HepG2 (cell line): ENCODE measurements around the gene AKNA. TPM values are rescaled to one million over a fixed set of nuclear protein-coding genes. Genes with fewer than 3 reads are reported as not detected.

Experiments
- ADNP ChIP-seq: sonication (generic); formaldehyde crosslinking; IDR thresholded peaks from 2 replicates; pipeline ENCODE4 v1.4.0; 2020; ENCODE audit warnings: missing genetic modification reagents
- GFI1 ChIP-seq: sonication (generic); formaldehyde crosslinking; IDR thresholded peaks from 2 replicates; pipeline ENCODE4 v1.5.0; 2020; ENCODE audit warnings: missing genetic modification reagents, mild to moderate bottlenecking, borderline replicate concordance
- JUND ChIP-seq: sonication (generic); formaldehyde crosslinking; IDR thresholded peaks from 2 replicates; pipeline ENCODE4 v1.8.0; 2022; ENCODE audit warnings: mild to moderate bottlenecking, missing genetic modification reagents
- RCOR2 ChIP-seq: IDR thresholded peaks from 2 replicates; pipeline ENCODE4 v1.6.1; 2016; ENCODE audit warnings: missing biosample characterization, missing genetic modification reagents
- RNF2 ChIP-seq: fragments of 450-650 bp; conservative IDR thresholded peaks from 2 replicates; pipeline ENCODE4 v1.6.1; 2016; ENCODE audit warnings: low read depth
- XRCC5 ChIP-seq: fragments of 200-400 bp; formaldehyde crosslinking; optimal IDR thresholded peaks from 2 replicates; pipeline ENCODE3; 2017; ENCODE audit warnings: mild to moderate bottlenecking, low read length
- ZFP36L1 ChIP-seq: sonication (generic); formaldehyde crosslinking; IDR thresholded peaks from 2 replicates; pipeline ENCODE4 v1.8.0; 2022; ENCODE audit warnings: mild to moderate bottlenecking, missing genetic modification reagents, moderate library complexity
- ZNF501 ChIP-seq: sonication (generic); formaldehyde crosslinking; IDR thresholded peaks from 2 replicates; pipeline ENCODE4 v1.5.1; 2020; ENCODE audit warnings: mild to moderate bottlenecking, moderate library complexity, missing genetic modification reagents
- ZNF652 ChIP-seq: IDR thresholded peaks from 2 replicates; pipeline ENCODE4 v1.6.1; 2016; ENCODE audit warnings: low read depth, borderline replicate concordance
- ZNF768 ChIP-seq: sonication (generic); formaldehyde crosslinking; IDR thresholded peaks from 2 replicates; pipeline ENCODE4 v1.4.0; 2020; ENCODE audit warnings: missing genetic modification reagents
- ZNF883 ChIP-seq: sonication (generic); formaldehyde crosslinking; IDR thresholded peaks from 2 replicates; pipeline ENCODE4 v1.5.1; 2020; ENCODE audit warnings: mild to moderate bottlenecking, missing genetic modification reagents; ENCODE audit errors: not compliant biosample characterization
- ZSCAN20 ChIP-seq: sonication (generic); formaldehyde crosslinking; IDR thresholded peaks from 2 replicates; pipeline ENCODE4 v1.4.0; 2020; ENCODE audit warnings: missing genetic modification reagents, mild to moderate bottlenecking, borderline replicate concordance
- ZSCAN25 ChIP-seq: sonication (generic); formaldehyde crosslinking; IDR thresholded peaks from 2 replicates; pipeline ENCODE4 v1.8.0; 2022; ENCODE audit warnings: mild to moderate bottlenecking, missing genetic modification reagents
- polyA plus RNA-seq, 8 experiments: library from polyadenylated mRNA; depleted of rRNA in 3 of 8; stranded (reverse) in 7 of 8; unstranded in 1 of 8; fragments of >200 nt; fragmentation: Illumina TruSeq in 4 of 8; extraction: Trizol in 4 of 8; gene quantifications; 2 replicates each; pipeline versions ENCODE4 v1.2.1 to v1.2.3, GENCODE V29; 2011 to 2016; ENCODE audit warnings: low read depth in 4 of 8, missing spikeins in 1 of 8, mixed read lengths in 1 of 8; ENCODE audit not compliant: insufficient read depth in 1 of 8
- total RNA-seq, 5 experiments: library from RNA; depleted of rRNA; stranded (reverse); fragments of >200 nt; fragmentation: Illumina TruSeq; extraction: Trizol; gene quantifications; 2 replicates each; pipeline ENCODE4 v1.2.3, GENCODE V29; 2016; ENCODE audit warnings: low read depth in 1 of 5
- TF ChIP-seq, protein P1 (sequence below): sonication (generic); formaldehyde crosslinking; IDR thresholded peaks from 2 replicates; pipeline ENCODE4 v1.4.0; 2020; ENCODE audit warnings: missing genetic modification reagents, borderline replicate concordance
- TF ChIP-seq, protein P2 (sequence below): IDR thresholded peaks from 2 replicates; pipeline ENCODE4 v1.6.1; 2016; ENCODE audit warnings: mild to moderate bottlenecking
- TF ChIP-seq, protein P3 (sequence below): sonication (generic); formaldehyde crosslinking; IDR thresholded peaks from 2 replicates; pipeline ENCODE4 v1.8.1; 2023; ENCODE audit warnings: mild to moderate bottlenecking, missing genetic modification reagents, borderline replicate concordance
- TF ChIP-seq, protein P4 (sequence below): sonication (generic); formaldehyde crosslinking; IDR thresholded peaks from 2 replicates; pipeline ENCODE4 v1.4.0; 2020; ENCODE audit warnings: mild to moderate bottlenecking, missing genetic modification reagents

AKNA gene
- total and polyA plus RNA-seq, 2 of the 13 experiments (the other 11 are each of a cell fraction or from before 2014, with no cell fraction given) = 3.0 to 3.1 TPM

DNA sequence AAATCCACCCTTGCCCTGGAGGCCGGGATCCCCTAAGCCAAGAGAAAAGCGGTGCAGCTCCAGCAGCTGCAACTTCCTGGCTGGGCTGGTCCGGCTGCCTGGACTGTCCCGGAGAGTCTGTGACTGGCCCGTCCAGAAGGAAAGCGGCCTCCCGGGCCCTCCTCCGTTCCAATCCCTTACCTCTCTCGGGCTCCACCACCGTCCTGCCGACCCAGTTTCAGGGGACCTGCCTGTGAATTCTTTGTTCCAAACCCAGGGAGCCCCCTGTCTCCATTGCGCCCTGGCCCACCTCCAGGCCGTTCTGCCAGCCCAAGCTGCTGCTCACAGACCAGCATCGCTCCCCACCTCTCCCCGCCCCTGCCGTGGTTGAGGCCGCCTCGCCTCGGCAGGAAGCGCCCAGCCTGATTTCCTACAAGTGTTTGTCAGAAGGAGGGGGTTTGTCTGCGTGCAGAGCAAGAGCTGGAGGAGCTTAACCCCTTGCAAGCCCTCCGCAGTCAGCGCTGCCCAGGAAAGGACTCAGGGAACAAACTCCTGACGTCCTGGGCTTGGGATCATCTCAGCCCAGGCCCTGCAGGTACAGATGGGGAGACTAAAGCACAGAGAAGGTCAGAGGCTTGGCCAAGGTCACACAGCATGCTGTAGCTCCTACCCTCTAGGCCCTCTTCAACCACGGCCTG, at the start of gene AKNA (continued):
- TF ChIP-seq, protein P1, sequence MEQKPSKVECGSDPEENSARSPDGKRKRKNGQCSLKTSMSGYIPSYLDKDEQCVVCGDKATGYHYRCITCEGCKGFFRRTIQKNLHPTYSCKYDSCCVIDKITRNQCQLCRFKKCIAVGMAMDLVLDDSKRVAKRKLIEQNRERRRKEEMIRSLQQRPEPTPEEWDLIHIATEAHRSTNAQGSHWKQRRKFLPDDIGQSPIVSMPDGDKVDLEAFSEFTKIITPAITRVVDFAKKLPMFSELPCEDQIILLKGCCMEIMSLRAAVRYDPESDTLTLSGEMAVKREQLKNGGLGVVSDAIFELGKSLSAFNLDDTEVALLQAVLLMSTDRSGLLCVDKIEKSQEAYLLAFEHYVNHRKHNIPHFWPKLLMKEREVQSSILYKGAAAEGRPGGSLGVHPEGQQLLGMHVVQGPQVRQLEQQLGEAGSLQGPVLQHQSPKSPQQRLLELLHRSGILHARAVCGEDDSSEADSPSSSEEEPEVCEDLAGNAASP (CRISPR knock-in tag) = no peak
- TF ChIP-seq ADNP (CRISPR knock-in tag) (peak; percentile 86; the same call in 1 of the 2 replicates), XRCC5 (peak; percentile 60), ZNF768 (peak; percentile 100), ZFP36L1 (no peak), ZSCAN20 (no peak), ZNF652 (CRISPR knock-in tag) (peak; percentile 85), ZNF501 (CRISPR knock-in tag) (0 out of 2 replicates have a peak, but pooled peaks have one; percentile 39), ZNF883 (CRISPR knock-in tag) (peak; percentile 69), RNF2 (no peak), ZSCAN25 (peak; percentile 39; the same call in 1 of the 2 replicates), RCOR2 (CRISPR knock-in tag) (0 out of 2 replicates have a peak, but pooled peaks have one; percentile 52), JUND (CRISPR knock-in tag) (no peak), GFI1 (CRISPR knock-in tag) (no peak)
- TF ChIP-seq, protein P2, sequence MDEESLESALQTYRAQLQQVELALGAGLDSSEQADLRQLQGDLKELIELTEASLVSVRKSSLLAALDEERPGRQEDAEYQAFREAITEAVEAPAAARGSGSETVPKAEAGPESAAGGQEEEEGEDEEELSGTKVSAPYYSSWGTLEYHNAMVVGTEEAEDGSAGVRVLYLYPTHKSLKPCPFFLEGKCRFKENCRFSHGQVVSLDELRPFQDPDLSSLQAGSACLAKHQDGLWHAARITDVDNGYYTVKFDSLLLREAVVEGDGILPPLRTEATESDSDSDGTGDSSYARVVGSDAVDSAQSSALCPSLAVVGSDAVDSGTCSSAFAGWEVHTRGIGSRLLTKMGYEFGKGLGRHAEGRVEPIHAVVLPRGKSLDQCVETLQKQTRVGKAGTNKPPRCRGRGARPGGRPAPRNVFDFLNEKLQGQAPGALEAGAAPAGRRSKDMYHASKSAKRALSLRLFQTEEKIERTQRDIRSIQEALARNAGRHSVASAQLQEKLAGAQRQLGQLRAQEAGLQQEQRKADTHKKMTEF = peak; percentile 33; the same call in 1 of the 2 replicates
- TF ChIP-seq, protein P3, sequence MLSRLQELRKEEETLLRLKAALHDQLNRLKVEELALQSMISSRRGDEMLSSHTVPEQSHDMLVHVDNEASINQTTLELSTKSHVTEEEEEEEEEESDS (CRISPR knock-in tag) = no peak
- TF ChIP-seq, protein P4, sequence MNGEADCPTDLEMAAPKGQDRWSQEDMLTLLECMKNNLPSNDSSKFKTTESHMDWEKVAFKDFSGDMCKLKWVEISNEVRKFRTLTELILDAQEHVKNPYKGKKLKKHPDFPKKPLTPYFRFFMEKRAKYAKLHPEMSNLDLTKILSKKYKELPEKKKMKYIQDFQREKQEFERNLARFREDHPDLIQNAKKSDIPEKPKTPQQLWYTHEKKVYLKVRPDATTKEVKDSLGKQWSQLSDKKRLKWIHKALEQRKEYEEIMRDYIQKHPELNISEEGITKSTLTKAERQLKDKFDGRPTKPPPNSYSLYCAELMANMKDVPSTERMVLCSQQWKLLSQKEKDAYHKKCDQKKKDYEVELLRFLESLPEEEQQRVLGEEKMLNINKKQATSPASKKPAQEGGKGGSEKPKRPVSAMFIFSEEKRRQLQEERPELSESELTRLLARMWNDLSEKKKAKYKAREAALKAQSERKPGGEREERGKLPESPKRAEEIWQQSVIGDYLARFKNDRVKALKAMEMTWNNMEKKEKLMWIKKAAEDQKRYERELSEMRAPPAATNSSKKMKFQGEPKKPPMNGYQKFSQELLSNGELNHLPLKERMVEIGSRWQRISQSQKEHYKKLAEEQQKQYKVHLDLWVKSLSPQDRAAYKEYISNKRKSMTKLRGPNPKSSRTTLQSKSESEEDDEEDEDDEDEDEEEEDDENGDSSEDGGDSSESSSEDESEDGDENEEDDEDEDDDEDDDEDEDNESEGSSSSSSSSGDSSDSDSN (CRISPR knock-in tag) = peak; percentile 49; the same call in 1 of the 2 replicates
